CD4-positive, alpha-beta T cell (primary cell): ENCODE results near the gene NREP. TPM values are rescaled to one million over a fixed set of nuclear protein-coding genes. Genes with fewer than 3 reads are reported as not detected.

Experiments used
- ATAC-seq: fragments of 200-7000 bp; cut with Tn5 transposase; one replicate; pipeline ENCODE4 v1.10.0; 2022; ENCODE audit warnings: mild to moderate bottlenecking; ENCODE audit not compliant: poor library complexity
- CTCF ChIA-PET: fragments of 350-600 bp; sonication (Branson Sonifier 250); formaldehyde crosslinking; loops from one replicate; lab custom pipeline; 2021; ENCODE audit warnings: antibody characterized with exemption, inconsistent platforms; lab: Charles Lee
- POLR2A ChIA-PET: fragments of 350-600 bp; sonication (Branson Sonifier 250); formaldehyde crosslinking; loops from one replicate; lab custom pipeline; 2021; ENCODE audit warnings: antibody characterized with exemption, inconsistent platforms; lab: Charles Lee
- DNase-seq, 14 experiments: peaks; one replicate each; pipeline ENCODE4 v3.0.0-alpha.2; 2013 to 2020; ENCODE audit warnings: mixed read lengths in 2 of 14
- H3K27ac ChIP-seq, 2 donors: one replicate each; pipeline versions ENCODE4 v1.5.1 to v1.7.0; 2013; ENCODE audit warnings: low read length in 2 of 2, low read depth in 1 of 2, mild to moderate bottlenecking in 1 of 2
- H3K27me3 ChIP-seq, 2 experiments: 1 replicate in 1 of 2; 2 replicates in 1 of 2; pipeline versions ENCODE4 v1.6.1 to v1.7.0; 2013; ENCODE audit warnings: low read length in 2 of 2, control low read depth in 1 of 2, mild to moderate bottlenecking in 1 of 2, moderate library complexity in 1 of 2; ENCODE audit not compliant: insufficient read depth in 2 of 2, control insufficient read depth in 1 of 2
- H3K36me3 ChIP-seq: one replicate; pipeline ENCODE4 v1.6.1; 2013; ENCODE audit warnings: low read length, control low read depth; ENCODE audit not compliant: insufficient read depth
- H3K4me1 ChIP-seq: one replicate; pipeline ENCODE4 v1.6.1; 2013; ENCODE audit warnings: low read length, control low read depth; ENCODE audit not compliant: insufficient read depth
- H3K4me3 ChIP-seq: one replicate; pipeline ENCODE4 v1.5.1; 2013; ENCODE audit warnings: mild to moderate bottlenecking, low read length, moderate library complexity
- H3K9me3 ChIP-seq, 2 experiments: 1 replicate in 1 of 2; 2 replicates in 1 of 2; pipeline versions ENCODE4 v1.6.1 to v1.7.0; 2013; ENCODE audit warnings: low read length in 2 of 2, mild to moderate bottlenecking in 2 of 2, control low read depth in 1 of 2, moderate library complexity in 1 of 2; ENCODE audit not compliant: control insufficient read depth in 1 of 2, insufficient read depth in 1 of 2
- H3K27ac Mint-ChIP-seq: one replicate; pipeline ENCODE4 v1.8.0; 2020; ENCODE audit warnings: mixed read lengths
- H3K27me3 Mint-ChIP-seq: one replicate; pipeline ENCODE4 v1.8.0; 2021; ENCODE audit warnings: mixed read lengths
- H3K36me3 Mint-ChIP-seq: one replicate; pipeline ENCODE4 v1.8.0; 2021; ENCODE audit warnings: low read depth, mixed read lengths
- H3K4me1 Mint-ChIP-seq: one replicate; pipeline ENCODE4 v1.8.0; 2021; ENCODE audit warnings: low read depth, mixed read lengths
- H3K4me3 Mint-ChIP-seq: one replicate; pipeline ENCODE4 v1.8.0; 2020; ENCODE audit warnings: mild to moderate bottlenecking, mixed read lengths
- H3K9me3 Mint-ChIP-seq: one replicate; pipeline ENCODE4 v1.8.0; 2020; ENCODE audit warnings: mixed read lengths
- CTCF ChIP-seq: fragments of 200-600 bp; IDR thresholded peaks from one replicate; pipeline ENCODE4 v1.8.0; 2022; ENCODE audit warnings: antibody characterized with exemption, mild to moderate bottlenecking
- intact Hi-C, 2 experiments: fragments of 100-400 bp; cut with DNase I in 1 of 2; cut with micrococcal nuclease in 1 of 2; formaldehyde crosslinking; loops; one replicate each; pipeline versions ENCODE4 v1.15.1 to v1.9.0; 2023 to 2025; cut with DNase I, micrococcal nuclease
- total RNA-seq, 174 experiments: library from RNA in 2 of 174; stranded (reverse) in 2 of 174; gene quantifications; one replicate each; pipeline ENCODE4 v1.2.3 and lab custom pipeline; 2021 to 2026

The NREP gene
- total RNA-seq, 2 experiments from 2014 or later: 2.3 to 2.9 TPM

GRCh38 chr5:111745075-111745739, 11.8 kb downstream of the NREP start:
- Mint-ChIP-seq H3K36me3 (no peaks in the 10 kb centered on the region), H3K27ac (no peak overlapping the region), H3K4me3 (no peak overlapping the region), H3K27me3 (no peaks in the 10 kb centered on the region), H3K4me1 (peaks cover 21% of the 10 kb centered on the region), H3K9me3 (no peaks in the 10 kb centered on the region)
- DNase-seq: no peak
- Histone ChIP-seq H3K9me3 (no peaks in the 10 kb centered on the region), H3K27me3 (no peaks in the 10 kb centered on the region), H3K4me3 (no peak overlapping the region), H3K36me3 (no peaks in the 10 kb centered on the region), H3K4me1 (no peaks in the 10 kb centered on the region), H3K27ac (no peak overlapping the region)
- no peak for TF ChIP-seq CTCF
- intact Hi-C loops: no loop called here
- ATAC-seq: no peak
- ChIA-PET CTCF (no interaction called here), POLR2A (interaction anchor here (0.6 kb wide), 1 partner anchor 13 kb away, joined by 3 read pairs; no protein-coding TSS in a partner anchor)

GRCh38 chr5:111744455-111744854, 12.5 kb downstream of the NREP start:
- H3K4me3 ChIP-seq: no peak overlapping the region
- Mint-ChIP-seq H3K27ac (no peak overlapping the region), H3K9me3 (no peaks in the 10 kb centered on the region), H3K4me3 (no peak overlapping the region), H3K27me3 (no peaks in the 10 kb centered on the region), H3K4me1 (peaks cover 21% of the 10 kb centered on the region), H3K36me3 (no peaks in the 10 kb centered on the region)
- no peaks in the 10 kb centered on the region for H3K36me3 ChIP-seq
- no peaks in the 10 kb centered on the region for H3K27me3 ChIP-seq
- DNase-seq (no peak), ATAC-seq (no peak)
- intact Hi-C loops: no loop called here
- H3K9me3 ChIP-seq: no peaks in the 10 kb centered on the region
- TF ChIP-seq CTCF: no peak
- ChIA-PET CTCF (no interaction called here), POLR2A (no interaction called here)
- no peak overlapping the region for H3K27ac ChIP-seq
- no peaks in the 10 kb centered on the region for H3K4me1 ChIP-seq

GRCh38 chr5:111743988-111744387, 13.0 kb downstream of the NREP start:
- no peak for TF ChIP-seq CTCF
- DNase-seq (no peak), ATAC-seq (no peak)
- Mint-ChIP-seq H3K4me1 (peaks cover 21% of the 10 kb centered on the region), H3K36me3 (no peaks in the 10 kb centered on the region), H3K27ac (no peak overlapping the region), H3K27me3 (no peaks in the 10 kb centered on the region), H3K9me3 (no peaks in the 10 kb centered on the region), H3K4me3 (no peak overlapping the region)
- no peak overlapping the region for H3K27ac ChIP-seq
- ChIA-PET POLR2A (interaction anchor here (1.3 kb wide), 1 partner anchor 14 kb away, joined by 3 read pairs; no protein-coding TSS in a partner anchor), CTCF (interaction anchor here (0.9 kb wide), 1 partner anchor 23 kb away, joined by 3 read pairs; no protein-coding TSS in a partner anchor)
- H3K36me3 ChIP-seq: no peaks in the 10 kb centered on the region
- H3K27me3 ChIP-seq: no peaks in the 10 kb centered on the region
- intact Hi-C loops: no loop called here
- H3K9me3 ChIP-seq: no peaks in the 10 kb centered on the region
- no peaks in the 10 kb centered on the region for H3K4me1 ChIP-seq
- H3K4me3 ChIP-seq: no peak overlapping the region
